SK-N-SH treated with all-trans-retinoic acid at 6 μM for 48 hours (cell line): Measurements from ENCODE around the gene PPOX.

Experiments
- ATAC-seq: fragments of 200-7000 bp; cut with Tn5 transposase; 3 replicates; pipeline ENCODE4 v1.9.1; 2020; ENCODE audit warnings: mild to moderate bottlenecking, moderate library complexity
- ARNTL ChIP-seq: fragments of 450-650 bp; formaldehyde crosslinking; IDR thresholded peaks from 2 replicates; pipeline ENCODE4 v1.5.0; 2020; ENCODE audit warnings: low read depth, mild to moderate bottlenecking, moderate library complexity, borderline replicate concordance
- BACH2 ChIP-seq: fragments of 250-450 bp; sonication (Bioruptor Pico); IDR thresholded peaks from 2 replicates; pipeline ENCODE4 v1.9.0; 2021; ENCODE audit warnings: mild to moderate bottlenecking, borderline replicate concordance
- CSDC2 ChIP-seq: fragments of 250-450 bp; sonication (Bioruptor Pico); IDR thresholded peaks from 2 replicates; pipeline ENCODE4 v1.5.0; 2020; ENCODE audit warnings: mild to moderate bottlenecking, moderate library complexity
- GLIS3 ChIP-seq: fragments of 250-450 bp; sonication (Bioruptor Pico); IDR thresholded peaks from 2 replicates; pipeline ENCODE4 v1.5.0; 2020; ENCODE audit warnings: mild to moderate bottlenecking, moderate library complexity
- ISL1 ChIP-seq: fragments of 250-450 bp; sonication (Bioruptor Pico); IDR thresholded peaks from 2 replicates; pipeline ENCODE4 v2.1.2; 2022; ENCODE audit warnings: mild to moderate bottlenecking, moderate library complexity
- OSR1 ChIP-seq: fragments of 250-450 bp; sonication (Bioruptor Pico); IDR thresholded peaks from 2 replicates; pipeline ENCODE4 v1.8.0; 2022; ENCODE audit warnings: moderate library complexity, mild to moderate bottlenecking, inconsistent platforms
- RARB ChIP-seq: fragments of 250-450 bp; sonication (Bioruptor Pico); IDR thresholded peaks from 2 replicates; pipeline ENCODE4 v1.8.0; 2021; ENCODE audit warnings: mild to moderate bottlenecking, moderate library complexity
- SNAI2 ChIP-seq: fragments of 250-450 bp; sonication (Bioruptor Pico); IDR thresholded peaks from 2 replicates; pipeline ENCODE4 v1.5.0; 2020; ENCODE audit warnings: mild to moderate bottlenecking, moderate library complexity
- TCF4 ChIP-seq: fragments of 250-450 bp; sonication (Bioruptor Pico); IDR thresholded peaks from 2 replicates; pipeline ENCODE4 v1.8.0; 2021; ENCODE audit warnings: mild to moderate bottlenecking, moderate library complexity, borderline replicate concordance
- TOX ChIP-seq: fragments of 250-450 bp; sonication (Bioruptor Pico); IDR thresholded peaks from 2 replicates; pipeline ENCODE4 v1.8.0; 2021; ENCODE audit warnings: mild to moderate bottlenecking, moderate library complexity, borderline replicate concordance
- TSHZ2 ChIP-seq: fragments of 250-450 bp; sonication (Bioruptor Pico); IDR thresholded peaks from 2 replicates; pipeline ENCODE4 v1.5.0; 2020; ENCODE audit warnings: mild to moderate bottlenecking, moderate library complexity
- ZC3H10 ChIP-seq: fragments of 250-450 bp; sonication (Bioruptor Pico); IDR thresholded peaks from 2 replicates; pipeline ENCODE4 v1.5.1; 2021; ENCODE audit warnings: mild to moderate bottlenecking, moderate library complexity
- ZFP3 ChIP-seq: fragments of 250-450 bp; sonication (Bioruptor Pico); IDR thresholded peaks from 2 replicates; pipeline ENCODE4 v1.5.0; 2020; ENCODE audit warnings: mild to moderate bottlenecking, moderate library complexity
- ZFP30 ChIP-seq: fragments of 450-650 bp; formaldehyde crosslinking; IDR thresholded peaks from 2 replicates; pipeline ENCODE4 v1.5.0; 2022; ENCODE audit warnings: mild to moderate bottlenecking, moderate library complexity
- ZNF565 ChIP-seq: fragments of 450-650 bp; formaldehyde crosslinking; conservative IDR thresholded peaks from 2 replicates; pipeline ENCODE4 v1.5.0; 2020; ENCODE audit warnings: low read depth, mild to moderate bottlenecking, moderate library complexity
- ZNF70 ChIP-seq: fragments of 450-650 bp; formaldehyde crosslinking; IDR thresholded peaks from 2 replicates; pipeline ENCODE4 v1.5.0; 2020; ENCODE audit warnings: mild to moderate bottlenecking, moderate library complexity
- ZNF8 ChIP-seq: fragments of 450-650 bp; formaldehyde crosslinking; IDR thresholded peaks from 2 replicates; pipeline ENCODE4 v1.5.0; 2020; ENCODE audit warnings: mild to moderate bottlenecking, moderate library complexity
- TF ChIP-seq, protein P1 (sequence below): fragments of 250-450 bp; sonication (Bioruptor Pico); IDR thresholded peaks from 2 replicates; pipeline ENCODE4 v1.5.1; 2021; ENCODE audit warnings: mild to moderate bottlenecking, moderate library complexity
- TF ChIP-seq, protein P2 (sequence below): fragments of 250-450 bp; sonication (Bioruptor Pico); IDR thresholded peaks from 2 replicates; pipeline ENCODE4 v1.8.0; 2021; ENCODE audit warnings: low read depth, mild to moderate bottlenecking, moderate library complexity, borderline replicate concordance
- TF ChIP-seq, protein P3 (sequence below): fragments of 250-450 bp; sonication (Bioruptor Pico); IDR thresholded peaks from 2 replicates; pipeline ENCODE4 v1.8.0; 2020; ENCODE audit warnings: mild to moderate bottlenecking, moderate library complexity, borderline replicate concordance

The PPOX gene

DNA sequence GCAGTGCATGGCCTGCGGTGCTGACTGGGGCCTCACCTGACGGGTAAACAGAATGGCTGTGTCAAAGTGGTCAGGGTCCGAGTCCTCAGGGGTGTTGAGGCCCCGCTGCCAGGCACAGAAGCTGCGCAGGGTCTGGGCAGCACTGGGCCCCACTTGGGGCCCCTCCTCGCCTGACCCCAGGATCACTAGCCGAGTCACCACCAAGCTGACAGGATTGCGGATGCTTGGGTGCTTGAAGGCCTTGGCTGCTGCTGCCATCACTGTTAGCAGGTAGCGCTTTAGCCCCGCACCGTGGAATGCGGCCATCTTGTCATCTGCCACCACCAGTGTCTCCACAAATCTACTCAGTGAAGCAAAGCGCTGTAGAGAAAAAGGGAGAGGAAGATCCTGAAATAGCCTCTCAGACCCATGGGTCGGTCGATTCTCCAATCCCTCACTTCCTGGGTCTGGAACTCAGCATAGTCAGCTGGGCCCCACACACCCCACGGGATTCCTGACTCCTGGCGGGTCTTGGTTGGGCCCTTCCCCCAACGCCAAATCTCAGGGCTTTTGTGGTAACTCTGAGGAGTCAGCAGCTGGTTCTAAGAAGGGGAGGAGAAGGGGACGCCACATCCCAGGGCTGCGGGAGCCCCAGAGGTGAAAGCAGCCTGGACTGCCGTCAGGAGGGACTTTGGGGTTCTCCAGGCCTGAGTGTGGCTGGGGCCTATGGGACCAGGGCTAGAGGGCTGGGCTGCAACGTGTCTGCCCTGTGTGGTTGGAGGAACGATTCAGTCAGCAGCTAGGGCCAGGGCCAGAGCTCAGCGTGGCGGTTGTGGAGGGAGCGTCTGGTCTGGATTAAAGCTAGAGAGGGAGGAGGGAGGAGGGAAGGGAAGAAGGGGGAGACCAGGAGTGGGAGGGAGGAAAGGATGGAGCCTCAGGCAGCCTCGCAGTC lies 30.6 kb downstream of the PPOX start:
- peak; percentile 80 for ATAC-seq
- no peak for TF ChIP-seq GLIS3 (CRISPR knock-in tag)
- TF ChIP-seq ZC3H10 = no peak
- 0 out of 2 replicates have a peak, but pooled peaks have one; percentile 45 for TF ChIP-seq CSDC2 (CRISPR knock-in tag)
- TF ChIP-seq TCF4 (CRISPR knock-in tag) = peak; percentile 34; the same call in 1 of the 2 replicates
- TF ChIP-seq, all 23 proteins: peak for 2

DNA sequence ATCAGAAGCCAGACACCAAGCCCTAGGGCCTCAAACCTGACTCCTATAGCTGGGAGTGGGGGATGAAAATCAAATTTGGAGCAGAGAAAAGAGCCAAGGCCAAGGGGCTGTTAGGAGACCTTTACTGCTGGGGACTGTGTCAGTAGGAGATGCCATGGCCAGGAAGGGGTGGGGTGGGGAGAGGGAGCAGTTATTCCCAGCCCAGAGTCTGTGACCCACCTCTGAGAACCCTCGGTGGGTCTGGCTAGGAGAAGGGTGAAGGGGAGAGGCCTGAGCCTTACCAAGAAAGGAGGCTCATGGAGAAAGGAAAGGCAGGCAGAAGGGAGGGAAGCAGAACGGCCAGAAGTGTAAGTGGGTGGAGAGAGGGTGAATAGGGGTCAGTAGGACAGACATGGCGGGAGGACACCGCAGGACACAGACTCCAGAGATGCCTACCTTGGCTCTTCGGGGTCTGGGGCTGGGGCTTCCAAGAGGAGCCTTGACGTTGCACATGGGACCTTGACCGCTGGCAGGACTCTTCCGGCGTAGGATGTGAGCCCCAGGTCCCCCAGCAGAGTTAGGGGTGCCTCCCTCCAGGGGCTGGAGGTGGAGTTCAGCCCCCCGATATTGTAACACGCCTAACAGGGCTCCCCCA lies 31.5 kb downstream of the PPOX start:
- ATAC-seq = peak; percentile 0; the same call in 2 of the 3 replicates
- TF ChIP-seq OSR1 (CRISPR knock-in tag) (no peak), ISL1 (CRISPR knock-in tag) (no peak), TSHZ2 (no peak), TOX (CRISPR knock-in tag) (no peak), ARNTL (CRISPR knock-in tag) (no peak), ZC3H10 (no peak), ZFP3 (CRISPR knock-in tag) (no peak), SNAI2 (no peak), RARB (no peak), ZNF565 (CRISPR knock-in tag) (no peak), ZNF70 (CRISPR knock-in tag) (no peak), BACH2 (no peak)
- TF ChIP-seq, protein P1, sequence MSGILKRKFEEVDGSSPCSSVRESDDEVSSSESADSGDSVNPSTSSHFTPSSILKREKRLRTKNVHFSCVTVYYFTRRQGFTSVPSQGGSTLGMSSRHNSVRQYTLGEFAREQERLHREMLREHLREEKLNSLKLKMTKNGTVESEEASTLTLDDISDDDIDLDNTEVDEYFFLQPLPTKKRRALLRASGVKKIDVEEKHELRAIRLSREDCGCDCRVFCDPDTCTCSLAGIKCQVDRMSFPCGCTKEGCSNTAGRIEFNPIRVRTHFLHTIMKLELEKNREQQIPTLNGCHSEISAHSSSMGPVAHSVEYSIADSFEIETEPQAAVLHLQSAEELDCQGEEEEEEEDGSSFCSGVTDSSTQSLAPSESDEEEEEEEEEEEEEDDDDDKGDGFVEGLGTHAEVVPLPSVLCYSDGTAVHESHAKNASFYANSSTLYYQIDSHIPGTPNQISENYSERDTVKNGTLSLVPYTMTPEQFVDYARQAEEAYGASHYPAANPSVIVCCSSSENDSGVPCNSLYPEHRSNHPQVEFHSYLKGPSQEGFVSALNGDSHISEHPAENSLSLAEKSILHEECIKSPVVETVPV (CRISPR knock-in tag) = no peak

DNA sequence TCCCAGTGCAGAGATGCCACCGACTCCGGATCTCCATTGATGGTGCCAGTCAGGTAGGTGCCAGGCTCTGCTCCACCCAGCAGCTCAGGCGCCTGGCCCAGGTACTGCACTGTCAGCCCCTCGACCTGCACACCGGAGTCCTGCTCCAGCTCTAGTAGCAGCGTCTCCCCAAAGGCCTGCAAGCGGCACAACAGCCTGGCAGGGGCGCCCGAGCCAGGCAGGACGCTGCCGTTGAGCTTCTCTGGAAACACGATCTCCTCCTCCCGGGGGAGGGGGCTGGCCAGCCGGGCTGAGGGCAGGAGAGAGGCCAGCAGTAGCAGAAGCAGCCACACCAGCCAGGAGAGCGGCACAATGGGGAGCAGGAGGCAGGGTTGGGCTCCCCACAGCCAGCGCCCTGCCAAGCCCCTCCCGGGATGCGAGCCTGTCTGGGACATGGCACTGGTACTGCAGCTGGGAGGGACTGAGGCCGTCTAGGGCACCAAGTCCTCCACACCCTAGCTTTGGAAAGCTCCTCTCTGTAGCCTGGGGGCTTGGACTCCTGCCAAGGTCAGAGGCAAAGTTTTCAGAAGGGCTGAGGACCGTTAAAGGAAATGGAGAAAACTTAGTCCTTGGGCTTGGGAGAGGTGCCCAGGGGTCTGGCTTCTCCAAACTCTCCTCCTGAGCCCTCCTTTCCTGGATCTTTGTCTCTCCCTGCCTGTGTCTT lies 32.1 kb downstream of the PPOX start:
- no peak for TF ChIP-seq ZNF70 (CRISPR knock-in tag)
- TF ChIP-seq, protein P2, sequence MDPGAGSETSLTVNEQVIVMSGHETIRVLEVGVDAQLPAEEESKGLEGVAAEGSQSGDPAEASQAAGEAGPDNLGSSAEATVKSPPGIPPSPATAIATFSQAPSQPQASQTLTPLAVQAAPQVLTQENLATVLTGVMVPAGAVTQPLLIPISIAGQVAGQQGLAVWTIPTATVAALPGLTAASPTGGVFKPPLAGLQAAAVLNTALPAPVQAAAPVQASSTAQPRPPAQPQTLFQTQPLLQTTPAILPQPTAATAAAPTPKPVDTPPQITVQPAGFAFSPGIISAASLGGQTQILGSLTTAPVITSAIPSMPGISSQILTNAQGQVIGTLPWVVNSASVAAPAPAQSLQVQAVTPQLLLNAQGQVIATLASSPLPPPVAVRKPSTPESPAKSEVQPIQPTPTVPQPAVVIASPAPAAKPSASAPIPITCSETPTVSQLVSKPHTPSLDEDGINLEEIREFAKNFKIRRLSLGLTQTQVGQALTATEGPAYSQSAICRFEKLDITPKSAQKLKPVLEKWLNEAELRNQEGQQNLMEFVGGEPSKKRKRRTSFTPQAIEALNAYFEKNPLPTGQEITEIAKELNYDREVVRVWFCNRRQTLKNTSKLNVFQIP (CRISPR knock-in tag) = 0 out of 2 replicates have a peak, but pooled peaks have one; percentile 13
- peak; percentile 57 for ATAC-seq

- ATAC-seq = peak; percentile 31
- TF ChIP-seq TOX (CRISPR knock-in tag) (no peak), CSDC2 (CRISPR knock-in tag) (no peak), ZC3H10 (no peak), ZFP3 (CRISPR knock-in tag) (no peak), ZNF70 (CRISPR knock-in tag) (no peak; the same call in 1 of the 2 replicates), ZNF8 (CRISPR knock-in tag) (no peak), TSHZ2 (no peak), ZFP30 (no peak), ISL1 (CRISPR knock-in tag) (no peak), RARB (no peak), TCF4 (CRISPR knock-in tag) (no peak)
- TF ChIP-seq, protein P3, sequence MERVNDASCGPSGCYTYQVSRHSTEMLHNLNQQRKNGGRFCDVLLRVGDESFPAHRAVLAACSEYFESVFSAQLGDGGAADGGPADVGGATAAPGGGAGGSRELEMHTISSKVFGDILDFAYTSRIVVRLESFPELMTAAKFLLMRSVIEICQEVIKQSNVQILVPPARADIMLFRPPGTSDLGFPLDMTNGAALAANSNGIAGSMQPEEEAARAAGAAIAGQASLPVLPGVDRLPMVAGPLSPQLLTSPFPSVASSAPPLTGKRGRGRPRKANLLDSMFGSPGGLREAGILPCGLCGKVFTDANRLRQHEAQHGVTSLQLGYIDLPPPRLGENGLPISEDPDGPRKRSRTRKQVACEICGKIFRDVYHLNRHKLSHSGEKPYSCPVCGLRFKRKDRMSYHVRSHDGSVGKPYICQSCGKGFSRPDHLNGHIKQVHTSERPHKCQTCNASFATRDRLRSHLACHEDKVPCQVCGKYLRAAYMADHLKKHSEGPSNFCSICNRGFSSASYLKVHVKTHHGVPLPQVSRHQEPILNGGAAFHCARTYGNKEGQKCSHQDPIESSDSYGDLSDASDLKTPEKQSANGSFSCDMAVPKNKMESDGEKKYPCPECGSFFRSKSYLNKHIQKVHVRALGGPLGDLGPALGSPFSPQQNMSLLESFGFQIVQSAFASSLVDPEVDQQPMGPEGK (CRISPR knock-in tag) = no peak
- TF ChIP-seq, protein P2 (CRISPR knock-in tag) = no peak
These were observed 32.7 kb downstream of the PPOX start, which contains the start of gene ADAMTS4 for GRCh38 chr1:161198897-161199431. ADAMTS4 (minus strand) TSS chr1:161199054; CDS start chr1:161198627, 427 bp downstream.
